Peyer's patch (tissue), 4 donors: ENCODE data around the gene MTG2. TPM values are rescaled to one million over a fixed set of nuclear protein-coding genes. Genes with fewer than 3 reads are reported as not detected.

Experiments
- DNase-seq, 3 donors: peaks; one replicate each; pipeline ENCODE4 v3.0.0-alpha.2; 2017 to 2019
- H3K27ac ChIP-seq, 4 donors: fragments of 200-600 bp; sonication (generic); one replicate each; pipeline ENCODE4 v1.5.1; 2016 to 2019
- H3K27me3 ChIP-seq, 2 donors: fragments of 200-600 bp; sonication (generic); one replicate each; pipeline ENCODE4 v1.5.1; 2019
- H3K36me3 ChIP-seq, 3 donors: fragments of 200-600 bp; sonication (generic); one replicate each; pipeline ENCODE4 v1.5.1; 2016 to 2019
- H3K4me1 ChIP-seq, 4 donors: fragments of 200-600 bp; sonication (generic); one replicate each; pipeline ENCODE4 v1.5.1; 2016 to 2019
- H3K4me3 ChIP-seq, 4 donors: fragments of 200-600 bp; sonication (generic); 1 replicate in 3 of 4; 2 replicates in 1 of 4; pipeline ENCODE4 v1.5.1; 2016 to 2019; ENCODE audit warnings: mild to moderate bottlenecking in 1 of 4
- H3K9me3 ChIP-seq, 4 donors: fragments of 200-600 bp; sonication (generic); one replicate each; pipeline ENCODE4 v1.5.1; 2016 to 2019; ENCODE audit warnings: mild to moderate bottlenecking in 1 of 4
- POLR2A ChIP-seq, 2 donors: fragments of 450-650 bp; IDR thresholded peaks; one replicate each; pipeline ENCODE4 v1.5.1; 2017; ENCODE audit warnings: antibody characterized with exemption in 2 of 2, mild to moderate bottlenecking in 2 of 2, moderate library complexity in 2 of 2
- total RNA-seq, 4 donors: library from RNA; depleted of rRNA; stranded (reverse); fragments of >200 nt; gene quantifications; one replicate each; pipeline ENCODE4 v1.1.0, GENCODE V29; 2016
- TF ChIP-seq, protein P1 (sequence below), 6 experiments: fragments of 450-650 bp in 4 of 6; fragments of 200-600 bp in 2 of 6; sonication (generic) in 1 of 6; IDR thresholded peaks; one replicate each; pipeline ENCODE4 v1.5.1; 2017 to 2019; ENCODE audit warnings: antibody characterized with exemption in 6 of 6, mild to moderate bottlenecking in 3 of 6, moderate library complexity in 1 of 6

Gene MTG2
- total RNA-seq, 4 donors from 2014 or later: 23.1 to 62.2 (median 31.6) TPM

DNA sequence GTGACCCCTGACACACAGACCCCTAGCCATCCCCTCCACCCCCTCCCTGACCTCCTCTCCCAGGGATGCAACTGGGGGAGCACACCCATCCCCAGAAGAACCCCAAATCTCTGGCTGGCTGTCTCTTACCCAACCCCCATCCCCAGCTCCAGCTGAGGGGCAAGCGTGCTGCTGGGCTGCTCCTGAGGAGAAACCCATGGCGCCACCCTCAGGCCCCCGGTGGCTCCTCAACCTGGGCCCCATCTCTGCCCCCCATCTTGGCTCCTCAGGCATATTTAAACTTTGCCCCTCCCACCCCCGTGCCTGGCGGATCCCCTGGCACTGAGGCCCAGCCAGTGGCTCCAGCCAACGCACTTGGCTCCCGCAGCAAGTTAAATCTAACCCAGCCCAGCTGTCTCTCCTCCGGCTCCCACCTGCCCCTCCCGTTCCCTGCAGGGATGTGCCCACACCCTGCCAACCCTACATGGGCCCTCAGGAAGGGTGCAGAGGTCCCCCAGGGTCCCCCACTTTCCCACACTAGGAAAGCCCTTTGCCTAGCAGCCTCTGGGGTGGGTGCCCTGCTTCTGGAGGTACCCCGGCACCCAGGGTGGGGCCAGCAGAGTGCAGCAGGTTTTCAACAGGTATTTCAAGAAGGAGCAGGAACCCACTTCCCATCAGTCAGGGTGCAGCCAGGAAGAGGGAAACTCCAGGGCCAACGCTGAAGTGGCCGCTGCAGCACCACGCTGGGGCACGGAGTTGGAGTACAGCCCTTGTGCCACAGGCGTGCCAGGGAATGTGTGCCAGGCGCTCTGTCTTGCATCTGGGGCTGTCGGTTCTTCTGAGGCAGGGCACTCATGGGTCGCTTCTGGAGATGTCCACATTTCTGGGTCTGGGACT lies 50.2 kb downstream of the MTG2 start:
- no peak for TF ChIP-seq POLR2A (IDR thresholded peaks at IDR 0.05)
- TF ChIP-seq, protein P1, sequence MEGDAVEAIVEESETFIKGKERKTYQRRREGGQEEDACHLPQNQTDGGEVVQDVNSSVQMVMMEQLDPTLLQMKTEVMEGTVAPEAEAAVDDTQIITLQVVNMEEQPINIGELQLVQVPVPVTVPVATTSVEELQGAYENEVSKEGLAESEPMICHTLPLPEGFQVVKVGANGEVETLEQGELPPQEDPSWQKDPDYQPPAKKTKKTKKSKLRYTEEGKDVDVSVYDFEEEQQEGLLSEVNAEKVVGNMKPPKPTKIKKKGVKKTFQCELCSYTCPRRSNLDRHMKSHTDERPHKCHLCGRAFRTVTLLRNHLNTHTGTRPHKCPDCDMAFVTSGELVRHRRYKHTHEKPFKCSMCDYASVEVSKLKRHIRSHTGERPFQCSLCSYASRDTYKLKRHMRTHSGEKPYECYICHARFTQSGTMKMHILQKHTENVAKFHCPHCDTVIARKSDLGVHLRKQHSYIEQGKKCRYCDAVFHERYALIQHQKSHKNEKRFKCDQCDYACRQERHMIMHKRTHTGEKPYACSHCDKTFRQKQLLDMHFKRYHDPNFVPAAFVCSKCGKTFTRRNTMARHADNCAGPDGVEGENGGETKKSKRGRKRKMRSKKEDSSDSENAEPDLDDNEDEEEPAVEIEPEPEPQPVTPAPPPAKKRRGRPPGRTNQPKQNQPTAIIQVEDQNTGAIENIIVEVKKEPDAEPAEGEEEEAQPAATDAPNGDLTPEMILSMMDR (IDR thresholded peaks at IDR 0.05): no peak
- Histone ChIP-seq H3K4me1 (peaks cover 0 to 8% (median 4%) of the 10 kb centered on the region in 4 donors), H3K9me3 (no peaks in the 10 kb centered on the region), H3K36me3 (no peaks in the 10 kb centered on the region), H3K4me3 (no peak overlapping the region), H3K27me3 (no peaks in the 10 kb centered on the region), H3K27ac (no peak overlapping the region)
- no peak for DNase-seq

DNA sequence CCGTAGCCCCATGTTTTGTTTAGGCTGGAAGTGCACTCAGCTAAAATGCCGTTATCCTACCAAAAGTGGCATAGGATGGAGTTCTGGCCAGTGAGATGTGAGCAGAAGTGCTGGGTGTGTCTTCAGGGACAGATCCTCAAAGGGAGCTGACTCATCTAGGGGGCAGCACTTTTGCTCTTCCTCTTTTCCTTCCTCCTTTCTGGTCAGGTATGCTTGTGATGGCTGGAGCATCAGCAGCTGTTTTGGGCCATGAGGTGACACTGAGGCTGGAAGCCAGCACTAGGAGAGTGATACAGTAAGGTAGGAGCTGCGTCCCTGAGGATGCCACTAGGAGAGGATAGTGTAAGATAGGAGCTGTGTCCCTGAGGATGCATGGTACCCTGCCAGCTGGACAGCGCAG lies 50.9 kb downstream of the MTG2 start:
- DNase-seq: no peak
- no peaks in the 10 kb centered on the region for H3K9me3 ChIP-seq
- no peaks in the 10 kb centered on the region for H3K36me3 ChIP-seq
- H3K4me3 ChIP-seq: no peak overlapping the region
- H3K27ac ChIP-seq: no peak overlapping the region
- H3K27me3 ChIP-seq: no peaks in the 10 kb centered on the region
- H3K4me1 ChIP-seq: peaks cover 0 to 8% (median 4%) of the 10 kb centered on the region in 4 donors
- TF ChIP-seq, protein P1 (IDR thresholded peaks at IDR 0.05): no peak

DNA sequence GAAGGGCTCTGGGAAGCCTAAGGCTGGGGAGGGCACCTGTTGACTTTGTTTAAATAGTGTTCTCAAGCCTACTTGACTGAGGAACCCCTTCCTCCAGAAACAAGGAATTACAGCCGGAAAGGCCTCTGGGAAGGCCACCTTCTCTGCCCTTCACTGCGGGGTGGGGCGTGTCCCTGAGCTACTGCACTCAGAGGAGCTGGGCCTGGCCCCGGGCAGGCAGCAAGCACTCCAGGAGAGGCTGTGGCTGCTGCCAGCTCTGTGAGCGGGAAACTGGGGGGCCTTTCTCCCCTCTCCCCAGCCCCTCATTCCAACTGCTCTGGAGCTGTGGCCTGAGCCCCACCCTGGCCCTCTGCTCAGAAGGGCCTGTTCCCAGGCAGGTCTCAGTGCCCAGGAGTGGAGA lies 51.5 kb downstream of the MTG2 start:
- Histone ChIP-seq H3K9me3 (no peaks in the 10 kb centered on the region), H3K4me1 (peaks cover 0 to 14% (median 6%) of the 10 kb centered on the region in 4 donors), H3K27me3 (no peaks in the 10 kb centered on the region), H3K27ac (no peak overlapping the region), H3K4me3 (no peak overlapping the region), H3K36me3 (no peaks in the 10 kb centered on the region)
- no peak for TF ChIP-seq POLR2A (IDR thresholded peaks at IDR 0.05)
- TF ChIP-seq, protein P1 (IDR thresholded peaks at IDR 0.05): no peak
- DNase-seq: no peak

DNA sequence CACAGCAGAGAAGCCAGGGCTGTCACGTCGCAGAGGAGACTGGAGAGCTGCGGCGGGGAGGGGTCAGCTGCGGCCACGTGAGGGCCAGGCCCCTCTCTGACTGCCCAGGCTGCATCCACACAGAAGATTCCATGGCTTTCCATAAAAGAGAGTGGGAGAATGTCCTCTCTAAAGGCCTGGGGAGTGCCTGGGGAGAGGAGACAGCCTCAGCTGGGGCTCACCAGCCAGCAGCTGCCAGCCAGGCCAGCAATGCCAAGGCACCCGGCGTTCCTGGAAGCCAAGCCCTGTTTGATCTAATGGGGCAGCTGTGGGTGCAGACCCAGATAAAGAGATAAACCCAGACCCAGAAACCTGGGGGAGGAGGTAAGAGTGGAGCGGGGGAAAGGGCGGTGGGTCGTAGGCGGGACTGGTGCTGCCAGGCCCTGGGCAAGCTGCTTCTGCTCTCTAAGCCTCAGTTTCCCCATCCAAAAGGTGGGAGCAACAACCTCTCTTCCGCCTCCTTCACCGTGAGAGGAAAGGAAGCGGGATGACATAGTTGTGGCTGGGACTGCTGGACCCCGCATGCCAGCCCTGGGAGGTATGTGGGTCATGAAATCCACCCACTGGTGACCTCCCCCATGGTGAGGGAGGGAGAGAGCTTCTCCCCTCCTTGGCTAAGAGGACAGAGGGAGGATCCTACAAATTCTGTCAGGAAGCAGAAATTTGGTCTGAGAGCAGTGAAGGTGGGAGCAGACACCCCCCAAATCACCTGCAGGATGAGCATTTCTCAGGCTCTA lies 52.4 kb downstream of the MTG2 start:
- TF ChIP-seq, protein P1 (IDR thresholded peaks at IDR 0.05): no peak
- TF ChIP-seq POLR2A (IDR thresholded peaks at IDR 0.05): no peak
- Histone ChIP-seq H3K36me3 (no peaks in the 10 kb centered on the region), H3K4me3 (no peak overlapping the region), H3K4me1 (peaks cover 0 to 18% (median 13%) of the 10 kb centered on the region in 4 donors), H3K27me3 (no peaks in the 10 kb centered on the region), H3K9me3 (no peaks in the 10 kb centered on the region), H3K27ac (no peak overlapping the region)
- no peak for DNase-seq

DNA sequence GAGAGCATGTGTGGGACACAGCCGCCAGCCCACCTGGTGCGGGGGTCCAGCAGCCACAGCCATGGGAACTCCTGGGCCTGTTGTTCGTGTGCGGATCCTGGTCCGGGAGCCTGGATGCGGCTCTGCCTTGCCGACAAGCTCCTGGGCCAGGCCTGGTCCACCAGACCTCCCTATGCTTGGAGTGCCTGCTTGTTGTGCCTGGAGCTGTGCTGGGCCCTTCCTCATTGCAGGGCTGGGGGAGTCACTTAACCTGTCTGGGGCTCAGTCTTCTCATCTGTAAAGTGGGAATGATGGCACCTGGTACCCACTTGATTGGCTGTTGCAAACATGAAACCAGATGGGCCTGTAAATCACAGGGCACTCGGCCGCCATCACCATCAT lies 52.9 kb downstream of the MTG2 start:
- no peaks in the 10 kb centered on the region for H3K27me3 ChIP-seq
- H3K27ac ChIP-seq: no peak overlapping the region

More for the DNA sequence above, 52.9 kb downstream of the MTG2 start:
- H3K36me3 ChIP-seq: no peaks in the 10 kb centered on the region
- H3K4me3 ChIP-seq: no peak overlapping the region
- no peak for TF ChIP-seq POLR2A (IDR thresholded peaks at IDR 0.05)
- TF ChIP-seq, protein P1 (IDR thresholded peaks at IDR 0.05): no peak
- peaks cover 0 to 21% (median 14%) of the 10 kb centered on the region in 4 donors for H3K4me1 ChIP-seq
- DNase-seq: no peak
- H3K9me3 ChIP-seq: no peaks in the 10 kb centered on the region
